Glutamatergic neuron (in vitro differentiated cells): ENCODE measurements around the gene CLEC19A. TPM values are rescaled to one million over a fixed set of nuclear protein-coding genes. Genes with fewer than 3 reads are reported as not detected.

Experiments used
- DNase-seq: peaks from one replicate; pipeline ENCODE4 v3.0.0; 2022
- H3K27ac Mint-ChIP-seq: one replicate; pipeline ENCODE4 v1.8.0; 2020; ENCODE audit warnings: mild to moderate bottlenecking, mixed read lengths, inconsistent platforms; ENCODE audit not compliant: unreplicated experiment
- H3K27me3 Mint-ChIP-seq: one replicate; pipeline ENCODE4 v1.8.0; 2020; ENCODE audit warnings: mild to moderate bottlenecking, moderate library complexity, mixed read lengths, inconsistent platforms; ENCODE audit not compliant: unreplicated experiment
- H3K36me3 Mint-ChIP-seq: one replicate; pipeline ENCODE4 v1.8.0; 2020; ENCODE audit warnings: mild to moderate bottlenecking, mixed read lengths, inconsistent platforms; ENCODE audit not compliant: unreplicated experiment
- H3K4me1 Mint-ChIP-seq: one replicate; pipeline ENCODE4 v1.8.0; 2020; ENCODE audit warnings: mild to moderate bottlenecking, low read depth, mixed read lengths, inconsistent platforms; ENCODE audit not compliant: unreplicated experiment
- H3K4me3 Mint-ChIP-seq: one replicate; pipeline ENCODE4 v1.8.0; 2020; ENCODE audit warnings: mild to moderate bottlenecking, mixed read lengths, inconsistent platforms; ENCODE audit not compliant: unreplicated experiment
- H3K9me3 Mint-ChIP-seq: one replicate; pipeline ENCODE4 v1.8.0; 2020; ENCODE audit warnings: mild to moderate bottlenecking, moderate library complexity, mixed read lengths, inconsistent platforms; ENCODE audit not compliant: unreplicated experiment
- total RNA-seq: library from RNA; stranded (reverse); fragmentation: NEBNext Ultra II Directional; extraction: Animal tissue kit (Norgen Biotek cat#: 25700); gene quantifications from one replicate; pipeline ENCODE4 v1.2.1, GENCODE V29; 2021; ENCODE audit not compliant: unreplicated experiment
- TF ChIP-seq, protein P1 (sequence below): fragments of 200-600 bp; sonication (generic); IDR thresholded peaks from one replicate; pipeline ENCODE4 v1.5.0; 2021; ENCODE audit not compliant: partially characterized antibody, unreplicated experiment

The CLEC19A gene
- total RNA-seq, 1 donor from 2014 or later, result not detected

DNA sequence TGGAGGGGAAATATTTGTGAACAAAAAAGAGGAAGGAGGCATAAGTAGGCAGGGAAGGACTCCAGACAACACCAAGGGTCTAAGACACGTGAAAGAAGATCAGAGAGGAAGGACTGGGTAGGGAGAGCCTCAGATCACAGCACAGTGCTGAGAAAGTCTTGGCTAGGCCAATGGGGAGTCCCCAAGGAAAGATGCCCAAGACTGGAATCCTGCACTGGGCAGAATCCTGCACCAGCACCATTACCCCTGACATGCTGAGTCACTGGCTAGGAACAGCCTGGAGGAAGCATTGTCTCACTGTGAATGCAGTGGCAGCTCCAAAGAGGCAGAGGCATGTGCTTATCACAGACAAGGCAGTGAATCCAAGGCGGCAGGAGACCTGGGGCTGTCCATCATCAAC, 19.2 kb downstream of the CLEC19A start:
- no peak overlapping the region for H3K27ac Mint-ChIP-seq
- H3K36me3 Mint-ChIP-seq, result no peaks in the 10 kb centered on the region
- H3K4me1 Mint-ChIP-seq, result no peaks in the 10 kb centered on the region
- H3K9me3 Mint-ChIP-seq, result no peaks in the 10 kb centered on the region
- peaks cover 2% of the 10 kb centered on the region for H3K27me3 Mint-ChIP-seq
- H3K4me3 Mint-ChIP-seq, result no peak overlapping the region
- DNase-seq, result no peak
- TF ChIP-seq, protein P1, sequence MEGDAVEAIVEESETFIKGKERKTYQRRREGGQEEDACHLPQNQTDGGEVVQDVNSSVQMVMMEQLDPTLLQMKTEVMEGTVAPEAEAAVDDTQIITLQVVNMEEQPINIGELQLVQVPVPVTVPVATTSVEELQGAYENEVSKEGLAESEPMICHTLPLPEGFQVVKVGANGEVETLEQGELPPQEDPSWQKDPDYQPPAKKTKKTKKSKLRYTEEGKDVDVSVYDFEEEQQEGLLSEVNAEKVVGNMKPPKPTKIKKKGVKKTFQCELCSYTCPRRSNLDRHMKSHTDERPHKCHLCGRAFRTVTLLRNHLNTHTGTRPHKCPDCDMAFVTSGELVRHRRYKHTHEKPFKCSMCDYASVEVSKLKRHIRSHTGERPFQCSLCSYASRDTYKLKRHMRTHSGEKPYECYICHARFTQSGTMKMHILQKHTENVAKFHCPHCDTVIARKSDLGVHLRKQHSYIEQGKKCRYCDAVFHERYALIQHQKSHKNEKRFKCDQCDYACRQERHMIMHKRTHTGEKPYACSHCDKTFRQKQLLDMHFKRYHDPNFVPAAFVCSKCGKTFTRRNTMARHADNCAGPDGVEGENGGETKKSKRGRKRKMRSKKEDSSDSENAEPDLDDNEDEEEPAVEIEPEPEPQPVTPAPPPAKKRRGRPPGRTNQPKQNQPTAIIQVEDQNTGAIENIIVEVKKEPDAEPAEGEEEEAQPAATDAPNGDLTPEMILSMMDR, result no peak

DNA sequence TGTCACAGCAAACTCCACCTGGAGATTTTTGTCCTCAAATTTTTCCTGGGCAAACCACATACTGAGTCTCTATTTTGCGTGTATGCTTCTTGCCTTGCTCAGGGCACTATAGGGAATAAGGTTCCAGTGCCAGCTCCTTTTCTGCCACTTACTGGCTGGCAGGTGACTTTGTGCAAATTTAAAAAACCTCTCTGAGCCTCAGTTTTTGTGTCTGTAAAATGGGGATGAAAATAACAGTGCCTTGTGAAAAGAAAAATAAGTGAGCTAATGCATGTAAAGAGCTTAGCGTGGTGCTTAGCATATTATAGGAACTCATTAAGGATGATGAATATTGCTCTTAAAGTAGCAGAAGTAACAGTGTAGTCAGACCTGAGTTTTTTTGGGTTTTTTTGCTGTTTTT, 19.9 kb downstream of the CLEC19A start:
- Mint-ChIP-seq H3K4me1 (no peaks in the 10 kb centered on the region), H3K9me3 (no peaks in the 10 kb centered on the region), H3K36me3 (no peaks in the 10 kb centered on the region), H3K27ac (no peak overlapping the region), H3K27me3 (peaks cover 2% of the 10 kb centered on the region), H3K4me3 (no peak overlapping the region)
- TF ChIP-seq, protein P1, result no peak
- no peak for DNase-seq

DNA sequence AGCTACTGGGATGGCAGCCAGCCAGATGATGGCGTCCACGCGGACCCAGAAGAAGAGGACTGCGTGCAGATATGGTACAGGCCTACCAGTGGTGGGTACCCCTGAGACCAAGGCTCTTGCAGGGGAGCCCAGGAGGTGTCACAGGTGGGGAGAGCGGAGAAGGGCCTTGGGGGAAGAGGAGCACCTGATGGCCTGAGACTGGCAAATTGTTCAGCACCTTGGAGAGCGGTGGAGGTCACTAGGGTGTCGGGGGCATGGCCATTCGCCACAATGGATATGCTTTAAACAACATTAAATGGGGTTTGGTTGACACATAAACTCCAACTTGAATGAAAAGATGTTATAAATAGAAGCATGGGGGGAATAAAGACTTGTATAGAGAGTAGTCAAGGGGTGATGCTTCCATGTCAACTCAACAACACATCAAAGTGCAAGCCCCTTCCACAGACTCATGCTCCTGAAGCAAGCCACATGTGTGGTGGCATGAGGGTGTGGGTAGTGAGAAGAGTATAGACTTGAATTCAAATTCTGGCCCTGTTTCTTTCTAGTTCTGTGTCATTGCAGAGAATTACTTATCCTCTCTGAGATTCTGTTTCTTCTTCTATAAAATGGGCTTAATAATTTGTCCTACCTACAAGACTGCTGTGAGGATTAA, 22.2 kb downstream of the CLEC19A start:
- H3K27me3 Mint-ChIP-seq, result peaks cover 2% of the 10 kb centered on the region
- H3K9me3 Mint-ChIP-seq, result peaks cover under 1% of the 10 kb centered on the region
- TF ChIP-seq, protein P1, result no peak
- no peaks in the 10 kb centered on the region for H3K4me1 Mint-ChIP-seq
- H3K27ac Mint-ChIP-seq, result peak overlapping the region; percentile 11
- DNase-seq, result no peak
- no peak overlapping the region for H3K4me3 Mint-ChIP-seq
- no peaks in the 10 kb centered on the region for H3K36me3 Mint-ChIP-seq

DNA sequence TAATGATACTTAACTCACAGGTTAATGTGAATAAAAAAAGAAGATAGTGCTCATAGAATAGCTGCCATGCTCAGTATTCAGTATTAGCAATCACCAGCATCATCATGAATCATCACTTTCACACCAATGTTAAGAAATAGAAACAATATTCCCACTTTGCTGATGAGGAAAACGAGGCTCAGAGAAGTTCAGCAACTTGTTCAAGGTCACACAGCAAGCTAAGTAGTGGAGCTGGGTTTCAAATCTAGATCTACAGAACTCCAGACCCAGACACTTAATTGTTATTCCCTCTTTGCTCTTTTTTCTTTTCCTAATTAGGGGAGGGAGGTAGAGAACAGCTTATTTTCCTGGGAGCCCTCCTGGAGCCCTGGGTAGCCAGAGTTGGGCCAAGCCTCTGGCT, 22.9 kb downstream of the CLEC19A start:
- TF ChIP-seq, protein P1, result no peak
- no peak for DNase-seq
- Mint-ChIP-seq H3K27ac (no peak overlapping the region), H3K4me3 (no peak overlapping the region), H3K9me3 (peaks cover 5% of the 10 kb centered on the region), H3K27me3 (peaks cover 2% of the 10 kb centered on the region), H3K4me1 (no peaks in the 10 kb centered on the region), H3K36me3 (no peaks in the 10 kb centered on the region)

DNA sequence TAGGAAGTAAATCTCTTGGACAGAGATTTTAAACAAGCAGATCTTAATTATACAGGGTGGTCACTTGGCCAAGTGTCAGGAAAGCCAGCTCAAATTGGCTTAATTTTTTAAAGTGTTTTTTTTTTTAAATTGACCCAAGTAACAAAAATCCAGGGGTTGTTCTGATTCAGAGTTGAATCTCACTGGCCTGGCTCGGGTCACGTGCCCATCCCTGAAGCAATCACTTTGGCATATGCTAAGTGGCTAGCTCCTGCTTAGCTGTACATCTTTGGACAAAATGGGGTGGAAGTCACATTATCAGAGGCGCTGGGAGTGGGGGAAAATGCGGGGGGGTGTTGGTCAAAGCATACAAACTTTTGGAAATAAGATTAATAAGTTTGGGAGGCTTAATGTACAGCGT, 23.6 kb downstream of the CLEC19A start:
- peaks cover 5% of the 10 kb centered on the region for H3K9me3 Mint-ChIP-seq
- TF ChIP-seq, protein P1, result no peak

More for the DNA sequence above, 23.6 kb downstream of the CLEC19A start:
- DNase-seq, result no peak
- Mint-ChIP-seq H3K27me3 (peaks cover 2% of the 10 kb centered on the region), H3K27ac (no peak overlapping the region), H3K4me1 (no peaks in the 10 kb centered on the region), H3K36me3 (no peaks in the 10 kb centered on the region), H3K4me3 (no peak overlapping the region)
